Coronary artery (tissue), 2 donors: ENCODE results near the gene ARID2.

Source experiments
- DNase-seq: peaks from one replicate; pipeline ENCODE4 v3.0.0-alpha.2; 2017; ENCODE audit warnings: low spot score
- H3K27ac ChIP-seq, 2 donors: fragments of 200-600 bp; sonication (generic); one replicate each; pipeline ENCODE4 v1.5.1; 2016 to 2019
- H3K4me3 ChIP-seq: fragments of 200-600 bp; sonication (generic); 2 replicates; pipeline ENCODE4 v1.5.1; 2016; ENCODE audit warnings: mild to moderate bottlenecking, moderate library complexity
- TF ChIP-seq, protein P1 (sequence below): fragments of 200-600 bp; sonication (generic); IDR thresholded peaks from one replicate; pipeline ENCODE4 v1.5.1; 2019; ENCODE audit warnings: antibody characterized with exemption

Gene ARID2

GRCh38 chr12:45863332-45863731 is 133.8 kb downstream of the ARID2 start:
- TF ChIP-seq, protein P1, sequence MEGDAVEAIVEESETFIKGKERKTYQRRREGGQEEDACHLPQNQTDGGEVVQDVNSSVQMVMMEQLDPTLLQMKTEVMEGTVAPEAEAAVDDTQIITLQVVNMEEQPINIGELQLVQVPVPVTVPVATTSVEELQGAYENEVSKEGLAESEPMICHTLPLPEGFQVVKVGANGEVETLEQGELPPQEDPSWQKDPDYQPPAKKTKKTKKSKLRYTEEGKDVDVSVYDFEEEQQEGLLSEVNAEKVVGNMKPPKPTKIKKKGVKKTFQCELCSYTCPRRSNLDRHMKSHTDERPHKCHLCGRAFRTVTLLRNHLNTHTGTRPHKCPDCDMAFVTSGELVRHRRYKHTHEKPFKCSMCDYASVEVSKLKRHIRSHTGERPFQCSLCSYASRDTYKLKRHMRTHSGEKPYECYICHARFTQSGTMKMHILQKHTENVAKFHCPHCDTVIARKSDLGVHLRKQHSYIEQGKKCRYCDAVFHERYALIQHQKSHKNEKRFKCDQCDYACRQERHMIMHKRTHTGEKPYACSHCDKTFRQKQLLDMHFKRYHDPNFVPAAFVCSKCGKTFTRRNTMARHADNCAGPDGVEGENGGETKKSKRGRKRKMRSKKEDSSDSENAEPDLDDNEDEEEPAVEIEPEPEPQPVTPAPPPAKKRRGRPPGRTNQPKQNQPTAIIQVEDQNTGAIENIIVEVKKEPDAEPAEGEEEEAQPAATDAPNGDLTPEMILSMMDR: no peak
- H3K4me3 ChIP-seq: no peak overlapping the region
- no peak for DNase-seq
- H3K27ac ChIP-seq: no peak overlapping the region

GRCh38 chr12:45866299-45866698 is 136.8 kb downstream of the ARID2 start:
- no peak overlapping the region for H3K4me3 ChIP-seq
- no peak overlapping the region for H3K27ac ChIP-seq
- TF ChIP-seq, protein P1: no peak
- no peak for DNase-seq

DNA sequence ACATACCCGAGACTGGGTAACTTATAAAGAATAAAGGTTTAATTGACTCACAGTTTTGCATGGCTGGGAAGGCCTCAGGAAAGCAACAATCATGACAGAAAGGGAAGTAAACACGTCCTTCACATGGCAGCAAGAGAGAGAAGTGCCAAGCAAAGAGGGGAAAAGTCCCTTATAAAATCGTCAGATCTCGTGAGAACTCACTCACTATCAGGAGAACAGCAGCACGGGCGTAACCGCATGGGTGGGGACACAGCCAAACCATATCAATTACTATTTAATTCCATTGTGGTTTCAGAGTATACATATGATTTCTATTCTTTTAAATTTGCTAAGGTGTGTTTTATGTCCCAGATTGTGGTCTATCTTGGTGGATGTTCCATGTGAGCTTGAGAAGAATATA is 142.9 kb downstream of the ARID2 start:
- Histone ChIP-seq H3K27ac (no peak overlapping the region), H3K4me3 (no peak overlapping the region)
- DNase-seq: no peak
- TF ChIP-seq, protein P1: no peak

- no peak for DNase-seq
- TF ChIP-seq, protein P1: no peak
- no peak overlapping the region for H3K27ac ChIP-seq
- no peak overlapping the region for H3K4me3 ChIP-seq
Observed at GRCh38 chr12:45877069-45877468, 147.6 kb downstream of the ARID2 start.

GRCh38 chr12:45878630-45879255 is 149.2 kb downstream of the ARID2 start:
- H3K27ac ChIP-seq: no peak overlapping the region
- DNase-seq: no peak
- no peak overlapping the region for H3K4me3 ChIP-seq
- TF ChIP-seq, protein P1: no peak

DNA sequence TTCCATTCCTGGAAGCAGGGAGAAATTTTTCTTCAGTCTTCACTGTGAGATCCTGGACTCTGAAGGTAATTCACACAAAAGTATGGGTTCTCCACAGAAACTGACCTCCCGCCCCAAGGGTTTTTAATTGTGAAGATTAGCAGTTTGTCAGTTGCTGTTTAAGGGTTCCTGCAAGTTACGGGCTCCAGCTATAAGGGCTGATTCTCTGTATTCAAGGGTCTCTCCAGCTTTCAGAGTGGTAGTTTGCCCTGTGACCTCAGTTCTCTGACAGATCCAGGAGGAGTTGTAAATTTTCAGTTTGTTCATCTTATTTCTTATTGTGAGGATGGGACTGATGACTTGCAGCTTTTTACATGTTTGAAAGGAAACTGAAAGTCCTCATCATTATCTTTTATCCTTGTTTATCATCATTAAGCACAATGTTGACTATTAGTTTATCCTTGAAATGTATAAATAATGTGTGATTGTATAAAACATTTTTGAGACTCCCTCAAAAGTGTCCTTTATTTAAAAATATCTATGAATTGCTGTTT is 149.9 kb downstream of the ARID2 start:
- TF ChIP-seq, protein P1: no peak
- no peak for DNase-seq
- Histone ChIP-seq H3K4me3 (no peak overlapping the region), H3K27ac (no peak overlapping the region)

DNA sequence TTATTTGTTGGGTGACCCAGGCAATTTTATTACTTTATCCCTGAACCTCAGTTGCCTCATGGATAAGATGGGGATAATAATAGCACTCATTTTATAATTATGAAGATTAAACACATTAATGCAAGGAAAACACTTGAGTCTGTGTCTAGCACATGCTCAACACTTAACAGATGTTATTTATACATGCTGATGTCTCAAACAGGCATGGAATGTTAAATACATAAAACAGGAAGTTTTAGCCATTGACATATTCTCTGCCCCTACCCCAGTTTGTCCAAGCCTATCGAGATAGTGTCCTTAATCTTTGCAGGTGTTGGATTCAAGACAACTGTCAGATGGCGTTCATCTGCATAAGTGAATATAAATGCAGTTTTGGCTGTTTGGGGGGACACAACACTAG is 151.0 kb downstream of the ARID2 start:
- no peak for DNase-seq
- TF ChIP-seq, protein P1: no peak
- Histone ChIP-seq H3K27ac (no peak overlapping the region), H3K4me3 (no peak overlapping the region)
